ENCODE measurements around the gene CUL7. TPM values are rescaled to one million over a fixed set of nuclear protein-coding genes. Genes with fewer than 3 reads are reported as not detected.
"Not testable (repeated sequence)": the region's sequence is repeated elsewhere in the genome, so short reads cannot be mapped to it uniquely, and the experiment has no call there.

CUL7 gene
- total RNA-seq, 1 experiment from 2014 or later: 20.8 TPM

DNA sequence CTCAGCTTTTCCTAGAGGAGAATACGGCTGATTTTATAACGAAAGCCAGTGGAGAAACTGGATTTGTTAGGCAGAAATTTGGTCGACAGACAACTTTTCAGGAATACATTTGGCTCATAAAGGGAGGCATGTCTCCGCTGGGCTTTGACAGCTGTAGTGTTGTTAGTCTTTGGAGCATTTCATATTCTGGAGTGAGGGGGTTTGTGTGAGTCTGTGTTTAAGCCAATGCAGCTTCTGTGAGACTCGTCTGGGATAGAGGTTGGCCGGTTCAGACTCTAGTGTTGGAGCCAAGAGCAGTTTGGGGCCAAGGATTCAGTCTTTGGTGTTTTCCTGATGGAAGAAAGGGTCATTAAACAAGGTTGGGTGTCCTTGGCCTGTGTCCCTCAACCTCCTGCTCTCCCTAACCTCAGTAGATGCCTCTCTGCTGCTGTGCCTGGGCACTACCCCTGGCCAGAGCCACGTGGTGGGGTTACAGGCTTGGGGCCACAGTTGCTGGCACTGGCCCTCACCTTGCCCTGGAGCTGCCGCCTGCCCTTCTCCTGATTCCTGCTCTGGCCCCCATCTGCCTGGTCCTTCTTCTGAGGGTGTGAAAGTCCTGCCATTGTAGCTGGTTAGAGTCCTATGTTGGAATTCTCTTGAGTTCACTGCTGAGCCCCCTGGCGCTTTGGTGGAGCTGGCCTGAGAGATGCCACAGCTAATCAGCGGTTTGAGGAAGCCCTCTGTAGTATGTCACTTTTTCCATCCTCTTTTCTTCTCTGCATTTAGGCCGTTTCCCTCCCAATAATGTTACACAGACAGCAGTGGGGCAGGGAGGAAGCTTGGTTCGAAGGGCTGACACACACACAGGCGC, 29.4 kb upstream of the CUL7 start (continued):
- TF ChIP-seq, protein P1, sequence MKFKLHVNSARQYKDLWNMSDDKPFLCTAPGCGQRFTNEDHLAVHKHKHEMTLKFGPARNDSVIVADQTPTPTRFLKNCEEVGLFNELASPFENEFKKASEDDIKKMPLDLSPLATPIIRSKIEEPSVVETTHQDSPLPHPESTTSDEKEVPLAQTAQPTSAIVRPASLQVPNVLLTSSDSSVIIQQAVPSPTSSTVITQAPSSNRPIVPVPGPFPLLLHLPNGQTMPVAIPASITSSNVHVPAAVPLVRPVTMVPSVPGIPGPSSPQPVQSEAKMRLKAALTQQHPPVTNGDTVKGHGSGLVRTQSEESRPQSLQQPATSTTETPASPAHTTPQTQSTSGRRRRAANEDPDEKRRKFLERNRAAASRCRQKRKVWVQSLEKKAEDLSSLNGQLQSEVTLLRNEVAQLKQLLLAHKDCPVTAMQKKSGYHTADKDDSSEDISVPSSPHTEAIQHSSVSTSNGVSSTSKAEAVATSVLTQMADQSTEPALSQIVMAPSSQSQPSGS (CRISPR knock-in tag; IDR thresholded peaks at IDR 0.05; ENCODE audit: borderline replicate concordance, low read depth): no peak
- TF ChIP-seq ZNF219 (CRISPR knock-in tag; IDR thresholded peaks at IDR 0.05; ENCODE audit: borderline replicate concordance): no peak

DNA sequence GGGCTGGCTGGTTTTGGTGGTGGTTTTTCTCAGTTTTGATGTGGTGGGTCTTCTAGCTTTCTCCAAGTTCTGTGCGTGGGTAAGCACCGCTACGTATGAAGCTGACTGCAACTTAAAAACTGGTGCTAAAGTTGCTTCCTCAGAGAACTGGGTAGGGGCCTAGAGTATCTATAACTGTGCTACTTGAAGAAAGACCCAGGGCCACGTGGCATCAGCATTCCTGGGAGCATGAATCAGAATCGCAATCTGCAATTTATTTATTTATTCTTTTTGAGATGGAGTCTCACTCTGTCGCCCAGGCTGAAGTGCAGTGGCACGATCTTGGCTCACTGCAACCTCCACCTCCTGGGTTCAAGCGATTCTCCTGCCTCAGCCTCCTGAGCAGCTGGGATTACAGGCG, 28.3 kb upstream of the CUL7 start:
- H3K9me3 Mint-ChIP-seq; DNase-seq (ENCODE audit: low spot score); H3K36me3 Mint-ChIP-seq; CTCF ChIA-PET; H3K27me3 Mint-ChIP-seq (ENCODE audit: low read depth); H3K4me3 Mint-ChIP-seq; POLR2A ChIA-PET; H3K27ac Mint-ChIP-seq; ATAC-seq: not testable (repeated sequence)
- peaks cover 50% of the 10 kb centered on the region for H3K4me1 Mint-ChIP-seq

DNA sequence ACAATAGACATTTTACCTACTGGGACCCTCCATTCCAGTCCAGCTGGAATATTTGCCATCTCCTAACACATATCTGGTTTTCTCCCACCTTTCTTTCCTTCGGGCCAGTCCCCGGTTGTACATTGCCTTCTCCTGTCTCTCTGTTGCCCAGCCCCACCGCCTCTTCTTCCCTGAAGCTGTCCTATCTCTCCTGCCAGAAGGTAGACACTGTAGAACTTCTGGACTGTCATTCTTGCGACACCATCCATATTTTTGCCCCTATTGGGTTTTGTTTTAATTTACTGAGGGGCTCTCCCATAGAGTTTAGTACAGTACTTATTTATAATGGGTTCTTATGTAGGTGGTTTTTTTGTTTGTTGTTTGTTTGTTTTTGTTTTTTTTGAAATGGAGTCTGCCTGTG, 27.4 kb upstream of the CUL7 start:
- TF ChIP-seq NR1H2 (CRISPR knock-in tag; IDR thresholded peaks at IDR 0.05): no peak
- TF ChIP-seq, protein P2, sequence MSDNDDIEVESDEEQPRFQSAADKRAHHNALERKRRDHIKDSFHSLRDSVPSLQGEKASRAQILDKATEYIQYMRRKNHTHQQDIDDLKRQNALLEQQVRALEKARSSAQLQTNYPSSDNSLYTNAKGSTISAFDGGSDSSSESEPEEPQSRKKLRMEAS (CRISPR knock-in tag; IDR thresholded peaks at IDR 0.05): no peak
- TF ChIP-seq, protein P3, sequence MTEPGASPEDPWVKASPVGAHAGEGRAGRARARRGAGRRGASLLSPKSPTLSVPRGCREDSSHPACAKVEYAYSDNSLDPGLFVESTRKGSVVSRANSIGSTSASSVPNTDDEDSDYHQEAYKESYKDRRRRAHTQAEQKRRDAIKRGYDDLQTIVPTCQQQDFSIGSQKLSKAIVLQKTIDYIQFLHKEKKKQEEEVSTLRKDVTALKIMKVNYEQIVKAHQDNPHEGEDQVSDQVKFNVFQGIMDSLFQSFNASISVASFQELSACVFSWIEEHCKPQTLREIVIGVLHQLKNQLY (CRISPR knock-in tag; IDR thresholded peaks at IDR 0.05): no peak
- TF ChIP-seq, protein P4, sequence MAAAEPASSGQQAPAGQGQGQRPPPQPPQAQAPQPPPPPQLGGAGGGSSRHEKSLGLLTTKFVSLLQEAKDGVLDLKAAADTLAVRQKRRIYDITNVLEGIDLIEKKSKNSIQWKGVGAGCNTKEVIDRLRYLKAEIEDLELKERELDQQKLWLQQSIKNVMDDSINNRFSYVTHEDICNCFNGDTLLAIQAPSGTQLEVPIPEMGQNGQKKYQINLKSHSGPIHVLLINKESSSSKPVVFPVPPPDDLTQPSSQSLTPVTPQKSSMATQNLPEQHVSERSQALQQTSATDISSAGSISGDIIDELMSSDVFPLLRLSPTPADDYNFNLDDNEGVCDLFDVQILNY (CRISPR knock-in tag; IDR thresholded peaks at IDR 0.05): no peak
- TF ChIP-seq, protein P5, sequence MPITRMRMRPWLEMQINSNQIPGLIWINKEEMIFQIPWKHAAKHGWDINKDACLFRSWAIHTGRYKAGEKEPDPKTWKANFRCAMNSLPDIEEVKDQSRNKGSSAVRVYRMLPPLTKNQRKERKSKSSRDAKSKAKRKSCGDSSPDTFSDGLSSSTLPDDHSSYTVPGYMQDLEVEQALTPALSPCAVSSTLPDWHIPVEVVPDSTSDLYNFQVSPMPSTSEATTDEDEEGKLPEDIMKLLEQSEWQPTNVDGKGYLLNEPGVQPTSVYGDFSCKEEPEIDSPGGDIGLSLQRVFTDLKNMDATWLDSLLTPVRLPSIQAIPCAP (CRISPR knock-in tag; IDR thresholded peaks at IDR 0.05): no peak
- TF ChIP-seq, protein P6, sequence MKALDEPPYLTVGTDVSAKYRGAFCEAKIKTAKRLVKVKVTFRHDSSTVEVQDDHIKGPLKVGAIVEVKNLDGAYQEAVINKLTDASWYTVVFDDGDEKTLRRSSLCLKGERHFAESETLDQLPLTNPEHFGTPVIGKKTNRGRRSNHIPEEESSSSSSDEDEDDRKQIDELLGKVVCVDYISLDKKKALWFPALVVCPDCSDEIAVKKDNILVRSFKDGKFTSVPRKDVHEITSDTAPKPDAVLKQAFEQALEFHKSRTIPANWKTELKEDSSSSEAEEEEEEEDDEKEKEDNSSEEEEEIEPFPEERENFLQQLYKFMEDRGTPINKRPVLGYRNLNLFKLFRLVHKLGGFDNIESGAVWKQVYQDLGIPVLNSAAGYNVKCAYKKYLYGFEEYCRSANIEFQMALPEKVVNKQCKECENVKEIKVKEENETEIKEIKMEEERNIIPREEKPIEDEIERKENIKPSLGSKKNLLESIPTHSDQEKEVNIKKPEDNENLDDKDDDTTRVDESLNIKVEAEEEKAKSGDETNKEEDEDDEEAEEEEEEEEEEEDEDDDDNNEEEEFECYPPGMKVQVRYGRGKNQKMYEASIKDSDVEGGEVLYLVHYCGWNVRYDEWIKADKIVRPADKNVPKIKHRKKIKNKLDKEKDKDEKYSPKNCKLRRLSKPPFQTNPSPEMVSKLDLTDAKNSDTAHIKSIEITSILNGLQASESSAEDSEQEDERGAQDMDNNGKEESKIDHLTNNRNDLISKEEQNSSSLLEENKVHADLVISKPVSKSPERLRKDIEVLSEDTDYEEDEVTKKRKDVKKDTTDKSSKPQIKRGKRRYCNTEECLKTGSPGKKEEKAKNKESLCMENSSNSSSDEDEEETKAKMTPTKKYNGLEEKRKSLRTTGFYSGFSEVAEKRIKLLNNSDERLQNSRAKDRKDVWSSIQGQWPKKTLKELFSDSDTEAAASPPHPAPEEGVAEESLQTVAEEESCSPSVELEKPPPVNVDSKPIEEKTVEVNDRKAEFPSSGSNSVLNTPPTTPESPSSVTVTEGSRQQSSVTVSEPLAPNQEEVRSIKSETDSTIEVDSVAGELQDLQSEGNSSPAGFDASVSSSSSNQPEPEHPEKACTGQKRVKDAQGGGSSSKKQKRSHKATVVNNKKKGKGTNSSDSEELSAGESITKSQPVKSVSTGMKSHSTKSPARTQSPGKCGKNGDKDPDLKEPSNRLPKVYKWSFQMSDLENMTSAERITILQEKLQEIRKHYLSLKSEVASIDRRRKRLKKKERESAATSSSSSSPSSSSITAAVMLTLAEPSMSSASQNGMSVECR (CRISPR knock-in tag; IDR thresholded peaks at IDR 0.05; ENCODE audit: borderline replicate concordance): no peak
- TF ChIP-seq IRF2 (CRISPR knock-in tag; IDR thresholded peaks at IDR 0.05; ENCODE audit: borderline replicate concordance, low read depth): no peak
- ATAC-seq: no peak
- no peaks in the 10 kb centered on the region for H3K9me3 Mint-ChIP-seq
- peaks cover 42% of the 10 kb centered on the region for H3K4me1 Mint-ChIP-seq
- H3K27ac Mint-ChIP-seq: no peak overlapping the region
- no peaks in the 10 kb centered on the region for H3K27me3 Mint-ChIP-seq (ENCODE audit: low read depth)
- ChIA-PET CTCF (interaction anchor here (1.1 kb wide), 1 partner anchor 63 kb away, joined by 3 read pairs; no protein-coding TSS in a partner anchor), POLR2A (no interaction called here)
- H3K4me3 Mint-ChIP-seq: no peak overlapping the region
- no peak for DNase-seq (ENCODE audit: low spot score)
- H3K36me3 Mint-ChIP-seq: no peaks in the 10 kb centered on the region
